ENCODE measurements around the gene PMM1.

Gene PMM1

GRCh38 chr22:41534219-41534618 lies 55.4 kb downstream of the PMM1 start:
- no peak for DNase-seq

- no peak for DNase-seq
These were observed 56.5 kb downstream of the PMM1 start for GRCh38 chr22:41532908-41533825.

- no peak for DNase-seq
These were observed 57.7 kb downstream of the PMM1 start for GRCh38 chr22:41531715-41532477.

GRCh38 chr22:41530890-41531714 lies 58.5 kb downstream of the PMM1 start:
- no peak for DNase-seq

GRCh38 chr22:41528938-41529561 lies 60.6 kb downstream of the PMM1 start:
- DNase-seq = no peak

- DNase-seq = no peak
These were observed 61.4 kb downstream of the PMM1 start for GRCh38 chr22:41528132-41528766.

Measured in NCI-H2227 treated with DMSO at 0.1 percent for 48 hours (cell line).